ENCODE measurements around the gene FSTL4.

Gene FSTL4

DNA sequence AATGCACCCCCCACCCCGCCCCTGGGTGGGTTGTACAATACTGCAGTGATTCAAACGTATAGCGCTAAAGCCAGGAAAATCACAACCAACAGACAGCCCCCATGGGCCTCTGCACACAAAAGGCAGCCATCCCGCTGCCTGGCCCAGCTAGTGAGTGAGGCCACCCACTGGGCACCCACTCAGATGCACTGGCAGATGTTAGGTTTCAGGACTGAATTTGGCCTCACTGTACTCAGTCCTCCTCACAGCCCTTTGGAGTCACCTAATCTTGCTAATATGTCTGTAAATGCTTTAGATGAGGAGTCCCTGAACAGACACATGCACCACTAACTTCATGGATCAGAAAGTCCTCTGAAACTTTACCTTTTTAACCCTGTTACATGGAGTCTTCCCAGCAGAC, 87.7 kb downstream of the FSTL4 start:
- no peak overlapping the region for H3K27ac Mint-ChIP-seq
- no peak overlapping the region for H3K4me3 Mint-ChIP-seq
- H3K36me3 Mint-ChIP-seq (ENCODE audit: low read depth): no peaks in the 10 kb centered on the region
- no peaks in the 10 kb centered on the region for H3K4me1 Mint-ChIP-seq (ENCODE audit: low read depth)
- H3K9me3 Mint-ChIP-seq: no peaks in the 10 kb centered on the region
- peaks cover 22% of the 10 kb centered on the region for H3K27me3 Mint-ChIP-seq (ENCODE audit: low read depth)

DNA sequence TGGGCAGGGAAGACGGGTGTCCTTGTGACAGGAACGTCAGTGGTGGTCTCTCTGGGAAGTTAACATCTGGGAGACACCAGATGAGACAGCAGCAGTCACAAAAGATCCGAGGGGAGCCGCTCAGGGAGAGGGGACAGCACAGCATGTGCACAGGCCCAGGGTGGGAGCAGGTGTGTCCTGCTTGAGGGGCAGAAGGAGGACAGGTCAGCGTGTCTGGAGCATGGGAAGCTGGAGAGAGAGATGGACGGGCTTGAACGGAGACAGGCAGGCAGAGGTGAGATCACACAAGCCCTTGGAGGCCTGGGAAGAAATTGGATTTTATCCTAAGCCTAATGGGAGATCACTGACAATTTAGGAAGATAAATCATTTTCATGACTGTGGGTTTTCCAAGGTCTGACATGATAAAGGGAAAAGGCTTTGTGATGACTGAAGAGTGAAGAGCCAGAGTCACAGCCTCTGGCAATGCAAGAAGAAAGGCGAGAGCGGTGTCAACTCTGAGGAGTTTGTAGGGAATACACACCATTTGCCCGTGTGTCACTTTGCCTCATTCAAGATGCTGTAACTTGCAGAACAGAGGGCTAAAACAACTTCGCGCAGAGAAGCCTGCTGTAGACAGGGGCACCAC, 88.3 kb downstream of the FSTL4 start:
- Mint-ChIP-seq H3K27me3 (ENCODE audit: low read depth) (peaks cover 22% of the 10 kb centered on the region), H3K36me3 (ENCODE audit: low read depth) (no peaks in the 10 kb centered on the region), H3K4me3 (no peak overlapping the region), H3K4me1 (ENCODE audit: low read depth) (no peaks in the 10 kb centered on the region), H3K27ac (no peak overlapping the region), H3K9me3 (no peaks in the 10 kb centered on the region)

DNA sequence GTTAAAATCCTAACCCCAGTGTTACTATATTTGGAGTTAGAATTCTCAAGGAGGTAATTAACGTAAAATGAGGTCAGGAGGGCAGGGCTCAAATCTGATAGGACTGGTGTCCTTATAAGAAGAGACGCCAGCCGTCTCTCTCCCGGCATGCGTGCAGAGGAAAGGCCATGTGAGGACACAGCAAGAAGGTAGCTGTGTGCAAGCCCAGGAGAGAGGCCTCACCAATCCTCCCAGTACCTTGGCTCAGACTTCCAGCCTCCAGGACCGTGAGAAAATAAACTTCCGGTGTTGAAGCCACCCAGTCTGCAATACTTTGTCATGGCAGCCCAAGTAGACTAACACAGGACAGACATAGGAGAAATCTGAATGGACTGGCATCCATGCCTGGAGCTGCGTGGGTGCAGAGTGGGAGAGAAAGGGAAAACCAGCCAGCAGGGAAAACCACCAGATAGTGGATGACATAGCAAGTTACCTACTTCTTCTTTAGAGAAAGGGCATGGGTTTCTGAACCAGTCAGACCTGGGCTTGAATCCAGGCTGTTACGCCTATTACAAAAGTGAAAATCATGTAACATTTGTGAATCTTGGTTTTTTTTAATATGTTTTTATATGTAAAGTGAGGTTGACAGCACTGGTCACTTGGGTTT, 89.2 kb downstream of the FSTL4 start:
- H3K4me3 Mint-ChIP-seq: no peak overlapping the region
- no peak overlapping the region for H3K27ac Mint-ChIP-seq
- H3K27me3 Mint-ChIP-seq (ENCODE audit: low read depth): peaks cover 22% of the 10 kb centered on the region
- no peaks in the 10 kb centered on the region for H3K9me3 Mint-ChIP-seq
- no peaks in the 10 kb centered on the region for H3K4me1 Mint-ChIP-seq (ENCODE audit: low read depth)
- no peaks in the 10 kb centered on the region for H3K36me3 Mint-ChIP-seq (ENCODE audit: low read depth)

DNA sequence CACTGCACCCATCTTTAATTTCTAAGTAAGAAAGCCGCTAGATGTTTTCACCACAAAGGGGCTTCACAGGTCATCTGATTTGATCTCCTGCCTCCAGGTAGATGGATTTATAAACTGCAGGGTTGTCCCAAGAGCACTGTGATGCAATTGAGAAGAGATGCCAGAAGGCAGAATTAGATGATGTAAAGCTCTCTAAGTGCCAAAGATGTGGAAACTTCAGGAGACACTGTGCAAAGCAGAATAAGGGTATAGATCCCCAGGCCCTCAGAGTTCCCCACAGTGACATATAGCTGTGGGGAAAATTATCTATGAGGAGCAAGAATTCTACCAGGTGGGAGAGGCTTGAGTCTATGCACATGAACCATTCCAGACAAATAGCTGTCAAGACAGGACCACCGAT, 90.5 kb downstream of the FSTL4 start:
- no peak overlapping the region for H3K27ac Mint-ChIP-seq

DNA sequence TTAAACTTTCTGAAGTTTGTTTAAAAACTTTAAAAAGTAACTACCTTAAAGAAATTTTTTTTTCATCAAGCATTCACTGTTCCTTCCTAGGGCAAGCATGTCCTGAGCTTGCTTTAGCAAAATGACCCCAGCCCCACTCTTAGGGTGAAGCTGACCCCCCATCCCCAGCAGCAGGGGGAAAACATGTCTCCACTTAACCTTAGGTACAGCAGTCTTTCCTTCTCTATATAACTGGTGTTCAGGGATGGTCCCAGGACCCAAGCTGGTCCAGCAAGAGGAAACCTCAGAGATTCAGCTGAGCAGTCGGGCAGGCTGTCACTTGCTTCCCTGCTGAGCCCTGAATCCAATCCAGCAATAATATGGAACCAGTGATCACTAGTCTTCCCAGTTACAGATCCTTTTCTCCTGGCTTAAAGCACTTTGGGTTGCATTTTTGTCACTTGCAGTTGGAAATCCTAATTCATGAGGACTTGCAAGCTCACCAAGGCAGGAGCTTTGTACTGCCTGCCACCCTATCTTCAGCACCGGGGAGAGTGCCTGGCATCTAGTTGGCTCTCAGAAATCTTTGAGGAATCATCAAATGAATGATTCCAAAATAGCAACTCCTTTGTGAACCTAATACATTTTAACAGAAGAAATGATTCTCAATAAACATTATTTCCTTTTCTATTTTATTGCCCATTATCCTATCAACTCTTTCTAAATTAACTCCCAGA, 91.2 kb downstream of the FSTL4 start:
- no peaks in the 10 kb centered on the region for H3K36me3 Mint-ChIP-seq (ENCODE audit: low read depth)
- H3K27ac Mint-ChIP-seq: no peak overlapping the region
- H3K4me1 Mint-ChIP-seq (ENCODE audit: low read depth): no peaks in the 10 kb centered on the region
- peaks cover 23% of the 10 kb centered on the region for H3K27me3 Mint-ChIP-seq (ENCODE audit: low read depth)
- H3K9me3 Mint-ChIP-seq: no peaks in the 10 kb centered on the region
- no peak overlapping the region for H3K4me3 Mint-ChIP-seq

More for the DNA sequence above, 90.5 kb downstream of the FSTL4 start:
- Mint-ChIP-seq H3K4me1 (ENCODE audit: low read depth) (no peaks in the 10 kb centered on the region), H3K36me3 (ENCODE audit: low read depth) (no peaks in the 10 kb centered on the region), H3K4me3 (no peak overlapping the region), H3K9me3 (no peaks in the 10 kb centered on the region), H3K27me3 (ENCODE audit: low read depth) (peaks cover 22% of the 10 kb centered on the region)

DNA sequence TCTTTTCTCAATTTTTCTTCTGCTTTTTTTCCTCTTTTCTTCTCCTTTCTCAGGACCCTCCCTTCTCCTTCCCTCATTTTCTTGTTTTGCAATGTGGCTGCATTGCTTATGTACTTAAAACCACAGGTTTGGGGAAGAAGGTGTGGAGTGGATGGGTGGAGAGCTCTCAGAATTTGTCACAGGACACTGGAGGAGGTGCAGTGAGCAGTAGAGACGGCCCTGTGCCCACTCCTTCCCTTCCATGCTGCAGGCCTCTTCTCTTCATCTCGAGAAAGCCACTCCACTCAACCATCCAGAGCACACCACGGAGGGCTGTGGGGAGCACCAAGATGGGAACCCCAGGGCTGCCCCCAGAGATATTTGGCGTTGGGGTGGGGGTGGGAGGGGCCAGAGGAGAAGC, 92.3 kb downstream of the FSTL4 start:
- H3K4me1 Mint-ChIP-seq (ENCODE audit: low read depth): no peaks in the 10 kb centered on the region
- peaks cover 27% of the 10 kb centered on the region for H3K27me3 Mint-ChIP-seq (ENCODE audit: low read depth)
- no peak overlapping the region for H3K27ac Mint-ChIP-seq
- no peaks in the 10 kb centered on the region for H3K36me3 Mint-ChIP-seq (ENCODE audit: low read depth)
- no peak overlapping the region for H3K4me3 Mint-ChIP-seq
- no peaks in the 10 kb centered on the region for H3K9me3 Mint-ChIP-seq

DNA sequence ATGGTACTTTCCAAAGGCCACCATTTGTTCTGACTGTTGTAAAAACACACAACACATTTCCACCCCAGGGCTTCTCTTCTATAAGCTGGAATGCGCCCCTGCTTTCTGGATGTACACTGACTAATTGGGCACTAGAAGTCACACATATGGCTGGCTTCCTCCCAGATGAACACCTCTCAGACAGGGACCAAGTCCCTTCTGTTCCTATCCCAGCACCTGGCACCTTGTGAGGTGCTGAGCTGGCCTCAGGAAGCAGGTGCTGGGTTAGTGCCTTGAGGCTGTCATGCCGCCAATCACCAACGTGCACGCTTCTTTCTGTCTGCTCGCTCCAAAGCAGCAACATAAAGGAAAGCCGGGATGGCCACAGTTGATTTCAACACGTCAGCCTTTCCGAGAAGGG, 93.2 kb downstream of the FSTL4 start:
- Mint-ChIP-seq H3K27ac (no peak overlapping the region), H3K4me1 (ENCODE audit: low read depth) (no peaks in the 10 kb centered on the region), H3K36me3 (ENCODE audit: low read depth) (no peaks in the 10 kb centered on the region), H3K9me3 (no peaks in the 10 kb centered on the region), H3K27me3 (ENCODE audit: low read depth) (peaks cover 29% of the 10 kb centered on the region), H3K4me3 (no peak overlapping the region)

DNA sequence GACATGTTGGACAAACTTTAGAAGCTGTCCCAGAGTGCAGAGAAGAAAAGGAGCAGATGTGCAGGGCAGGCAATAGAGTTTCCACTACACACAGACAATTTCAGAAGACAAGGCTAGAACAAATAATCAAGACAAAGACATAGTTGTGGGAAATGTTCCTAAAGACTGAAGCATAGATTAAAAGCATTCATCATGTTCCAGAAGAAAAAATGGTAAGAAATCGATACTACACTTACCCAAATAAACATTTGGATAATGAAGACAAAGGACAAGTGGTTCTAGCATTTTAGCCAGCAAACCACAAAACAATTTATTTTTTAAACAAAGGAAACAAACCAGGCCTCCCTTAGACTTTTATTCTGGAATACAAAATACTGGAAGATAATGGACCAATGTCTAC, 97.9 kb downstream of the FSTL4 start:
- H3K4me1 Mint-ChIP-seq (ENCODE audit: low read depth): no peaks in the 10 kb centered on the region
- no peaks in the 10 kb centered on the region for H3K9me3 Mint-ChIP-seq

DNA sequence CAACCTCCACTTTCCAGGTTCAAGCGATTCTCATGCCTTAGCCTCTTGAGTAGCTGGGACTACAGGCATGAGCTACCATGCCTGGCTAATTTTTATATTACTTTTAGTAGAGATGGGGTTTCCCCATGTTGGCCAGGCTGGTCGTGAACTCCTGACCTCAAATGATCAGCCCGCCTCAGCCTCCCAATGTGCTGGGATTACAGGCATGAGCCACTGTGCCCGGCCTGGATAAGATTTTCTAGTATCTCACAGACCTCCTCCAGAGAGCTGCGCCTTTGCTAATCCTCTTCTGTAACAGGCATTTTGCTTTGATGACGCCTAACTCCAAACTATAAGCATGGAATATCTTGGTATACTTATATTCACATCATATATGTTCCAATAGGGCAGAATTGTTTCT, 99.4 kb downstream of the FSTL4 start:
- H3K9me3 Mint-ChIP-seq: no peaks in the 10 kb centered on the region

More for the DNA sequence above, 97.9 kb downstream of the FSTL4 start:
- no peak overlapping the region for H3K27ac Mint-ChIP-seq
- H3K36me3 Mint-ChIP-seq (ENCODE audit: low read depth): no peaks in the 10 kb centered on the region
- H3K4me3 Mint-ChIP-seq: no peak overlapping the region
- H3K27me3 Mint-ChIP-seq (ENCODE audit: low read depth): peaks cover 18% of the 10 kb centered on the region

DNA sequence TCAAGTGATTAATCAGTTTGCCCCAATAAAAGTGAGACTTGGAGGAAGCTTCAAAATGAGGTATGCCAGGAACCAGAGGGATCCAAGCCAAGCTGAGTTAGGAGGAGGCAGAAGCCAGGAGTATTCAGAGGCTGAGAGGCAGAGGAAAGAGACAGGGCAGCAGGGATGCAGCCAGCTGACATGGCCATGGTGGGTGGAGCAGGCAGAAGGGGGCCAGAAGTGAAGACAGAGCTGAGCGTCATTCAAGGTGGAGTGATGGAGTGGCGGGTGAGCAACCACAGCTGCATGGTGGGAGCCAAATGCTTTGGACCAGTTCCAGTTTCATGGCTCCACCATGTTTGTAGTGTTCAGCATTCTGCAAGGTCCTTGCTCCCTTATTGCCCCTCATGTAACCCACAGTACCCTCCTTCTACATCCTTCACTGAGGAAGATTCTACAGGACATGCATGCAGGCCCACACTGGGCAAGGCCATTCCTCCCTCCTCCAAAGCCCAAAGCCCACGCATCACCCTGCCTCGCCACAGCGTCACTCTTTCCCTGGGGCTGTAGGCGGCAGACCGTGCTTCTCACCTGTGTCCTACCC, 100.6 kb downstream of the FSTL4 start:
- no peaks in the 10 kb centered on the region for H3K9me3 Mint-ChIP-seq
- H3K36me3 Mint-ChIP-seq (ENCODE audit: low read depth): no peaks in the 10 kb centered on the region
- peaks cover 4% of the 10 kb centered on the region for H3K4me1 Mint-ChIP-seq (ENCODE audit: low read depth)
- no peak overlapping the region for H3K4me3 Mint-ChIP-seq
- H3K27ac Mint-ChIP-seq: no peak overlapping the region
- peaks cover 18% of the 10 kb centered on the region for H3K27me3 Mint-ChIP-seq (ENCODE audit: low read depth)

More for the DNA sequence above, 99.4 kb downstream of the FSTL4 start:
- Mint-ChIP-seq H3K4me1 (ENCODE audit: low read depth) (peaks cover 4% of the 10 kb centered on the region), H3K36me3 (ENCODE audit: low read depth) (no peaks in the 10 kb centered on the region), H3K27me3 (ENCODE audit: low read depth) (peaks cover 18% of the 10 kb centered on the region), H3K27ac (no peak overlapping the region), H3K4me3 (no peak overlapping the region)

DNA sequence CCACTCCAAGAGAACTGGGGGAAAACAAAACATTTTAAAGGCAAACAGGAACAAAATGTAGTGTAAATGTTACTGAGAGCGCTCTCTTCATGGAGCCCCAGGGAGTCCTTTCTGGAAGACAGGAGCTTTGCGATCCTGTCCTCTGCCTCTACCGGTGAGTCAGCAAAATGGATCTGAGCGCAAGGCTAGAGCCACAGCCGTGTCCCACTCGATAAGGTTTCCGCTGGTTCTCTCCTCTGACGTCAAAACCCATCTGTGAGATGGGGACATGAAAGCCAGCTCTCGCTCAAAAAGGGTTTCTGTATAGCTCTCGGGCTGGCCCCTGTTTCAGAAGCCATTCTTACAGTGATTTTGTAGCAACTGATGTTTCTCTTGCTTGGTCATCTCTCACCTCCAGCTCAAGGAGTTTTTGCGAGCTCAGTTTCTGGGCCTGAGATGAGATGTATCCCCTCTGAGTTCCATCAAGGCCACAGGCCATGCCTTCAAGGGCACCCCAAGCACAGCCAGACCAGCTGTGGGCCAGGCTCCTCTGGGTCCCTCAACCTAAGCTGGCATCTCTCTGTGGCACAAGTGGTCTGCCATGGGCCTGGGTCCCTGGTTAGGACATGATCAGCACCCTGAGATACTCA, 101.6 kb downstream of the FSTL4 start:
- Mint-ChIP-seq H3K9me3 (no peaks in the 10 kb centered on the region), H3K4me1 (ENCODE audit: low read depth) (peaks cover 4% of the 10 kb centered on the region), H3K4me3 (no peak overlapping the region), H3K36me3 (ENCODE audit: low read depth) (no peaks in the 10 kb centered on the region), H3K27ac (no peak overlapping the region), H3K27me3 (ENCODE audit: low read depth) (peaks cover 13% of the 10 kb centered on the region)

DNA sequence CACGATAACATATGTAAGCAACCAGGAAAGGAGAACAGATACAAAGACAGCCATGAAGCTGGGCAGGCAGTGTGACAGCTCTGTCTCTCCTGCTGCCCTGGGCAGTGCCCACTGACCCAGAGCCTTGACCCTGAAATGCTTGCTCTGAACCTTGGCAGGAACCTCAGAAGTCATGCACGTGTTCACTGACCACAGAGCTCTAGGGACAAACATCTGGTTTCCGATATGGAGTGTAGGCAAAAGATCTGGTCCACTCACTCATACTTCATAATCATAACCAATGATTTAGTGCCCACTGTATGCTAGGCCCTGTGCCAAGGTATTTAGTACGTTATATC, 102.6 kb downstream of the FSTL4 start:
- H3K9me3 Mint-ChIP-seq: no peaks in the 10 kb centered on the region
- no peaks in the 10 kb centered on the region for H3K36me3 Mint-ChIP-seq (ENCODE audit: low read depth)
- no peak overlapping the region for H3K4me3 Mint-ChIP-seq
- H3K4me1 Mint-ChIP-seq (ENCODE audit: low read depth): peaks cover 4% of the 10 kb centered on the region
- no peak overlapping the region for H3K27ac Mint-ChIP-seq
- peaks cover 14% of the 10 kb centered on the region for H3K27me3 Mint-ChIP-seq (ENCODE audit: low read depth)

DNA sequence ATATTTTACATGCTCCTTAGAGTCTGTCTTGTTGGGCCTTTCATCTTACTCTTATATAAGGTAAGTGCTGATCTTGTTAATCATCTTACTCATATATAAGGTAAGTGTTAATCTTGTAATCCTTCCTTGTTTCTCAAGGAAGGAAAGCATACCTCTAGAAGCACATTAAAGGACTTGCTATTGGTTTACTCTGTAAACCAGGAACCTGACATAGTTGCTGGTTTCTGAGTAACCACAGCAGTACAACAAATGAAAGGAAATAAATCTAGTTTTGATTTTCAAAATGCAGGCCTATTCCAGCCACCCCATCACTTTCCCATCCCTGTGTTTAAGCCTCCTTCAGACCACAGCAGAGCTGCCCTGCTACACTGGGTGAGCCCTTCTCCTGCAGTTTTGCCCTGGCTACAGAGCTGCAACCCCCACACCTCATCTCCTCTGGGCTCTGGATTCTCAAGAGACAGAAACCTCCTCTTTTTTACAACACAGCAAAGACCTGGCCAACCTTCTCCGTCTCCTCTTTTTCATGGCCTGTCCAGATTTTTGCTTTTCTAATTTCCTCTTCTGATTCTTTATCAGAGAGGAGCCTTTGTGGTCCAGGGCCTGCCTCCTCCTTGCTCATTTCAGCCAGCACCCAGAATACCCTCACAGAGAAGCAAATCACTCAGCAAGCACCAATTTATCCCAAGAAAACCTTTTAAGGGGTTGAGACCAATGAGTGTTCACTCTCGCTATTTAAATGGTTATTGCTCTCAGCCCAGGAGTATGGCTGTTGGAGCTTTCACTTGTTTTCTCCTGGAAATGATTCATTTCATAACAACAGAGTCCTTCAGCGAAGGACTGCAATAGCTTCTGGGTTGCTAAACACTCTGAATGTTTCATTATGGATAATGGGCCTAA, 103.2 kb downstream of the FSTL4 start:
- no peak overlapping the region for H3K27ac Mint-ChIP-seq
- H3K27me3 Mint-ChIP-seq (ENCODE audit: low read depth): peaks cover 13% of the 10 kb centered on the region
- no peaks in the 10 kb centered on the region for H3K9me3 Mint-ChIP-seq
- H3K4me1 Mint-ChIP-seq (ENCODE audit: low read depth): peaks cover 4% of the 10 kb centered on the region
- H3K36me3 Mint-ChIP-seq (ENCODE audit: low read depth): no peaks in the 10 kb centered on the region
- H3K4me3 Mint-ChIP-seq: no peak overlapping the region

DNA sequence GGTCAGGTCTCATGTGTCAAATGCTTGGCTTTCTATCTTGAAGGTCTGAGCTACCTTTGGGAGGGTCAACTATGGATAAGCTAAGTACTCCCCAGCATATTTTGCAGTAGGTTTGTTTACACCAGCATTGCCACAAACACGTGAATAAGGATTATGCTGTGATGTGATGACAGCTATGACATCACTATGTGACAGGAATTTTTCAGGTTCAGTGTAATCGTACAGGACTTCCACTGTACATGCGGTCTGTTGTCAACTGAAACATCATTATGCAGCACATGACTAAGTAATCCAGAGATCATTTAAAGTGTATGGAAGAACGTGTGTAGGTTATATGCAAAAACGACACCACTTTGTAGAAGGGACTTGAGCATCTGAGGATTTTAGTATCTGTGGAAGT, 104.0 kb downstream of the FSTL4 start:
- Mint-ChIP-seq H3K9me3 (no peaks in the 10 kb centered on the region), H3K27ac (no peak overlapping the region)

More for the DNA sequence above, 104.0 kb downstream of the FSTL4 start:
- Mint-ChIP-seq H3K4me1 (ENCODE audit: low read depth) (peaks cover 4% of the 10 kb centered on the region), H3K4me3 (no peak overlapping the region), H3K27me3 (ENCODE audit: low read depth) (peaks cover 11% of the 10 kb centered on the region), H3K36me3 (ENCODE audit: low read depth) (no peaks in the 10 kb centered on the region)

Data from T-helper 1 cell treated with Interleukin-12 subunit alpha and Interleukin-12 subunit beta and Interleukin-4 antibody, amounts not matched to agents 30 μg/mL and 1 μg/mL, for 36 hours (primary cell).